ENCODE measurements around the gene ABAT.
"Not testable (repeated sequence)": the region's sequence is repeated elsewhere in the genome, so short reads cannot be mapped to it uniquely, and the experiment has no call there.

The ABAT gene

GRCh38 chr16:8686879-8687278 is 12.5 kb downstream of the ABAT start:
- Histone ChIP-seq H3K36me3 (ENCODE audit: control insufficient read depth, low read depth, low read length) (no peaks in the 10 kb centered on the region), H3K27ac (ENCODE audit: low read length) (no peak overlapping the region), H3K9ac (ENCODE audit: low read length) (no peak overlapping the region), H3K27me3 (ENCODE audit: control insufficient read depth, insufficient read depth, low read length) (no peaks in the 10 kb centered on the region), H3K4me1 (ENCODE audit: control insufficient read depth, low read depth, low read length) (peaks cover 9% of the 10 kb centered on the region), H3K4me3 (ENCODE audit: low read length) (no peak overlapping the region), H3K9me3 (ENCODE audit: control insufficient read depth, low read depth, low read length) (peaks cover 6% of the 10 kb centered on the region)

- Histone ChIP-seq H3K9me3 (ENCODE audit: control insufficient read depth, low read depth, low read length) (peaks cover 6% of the 10 kb centered on the region), H3K36me3 (ENCODE audit: control insufficient read depth, low read depth, low read length) (no peaks in the 10 kb centered on the region), H3K27ac (ENCODE audit: low read length) (no peak overlapping the region), H3K4me3 (ENCODE audit: low read length) (no peak overlapping the region), H3K27me3 (ENCODE audit: control insufficient read depth, insufficient read depth, low read length) (no peaks in the 10 kb centered on the region), H3K4me1 (ENCODE audit: control insufficient read depth, low read depth, low read length) (peaks cover 9% of the 10 kb centered on the region), H3K9ac (ENCODE audit: low read length) (no peak overlapping the region)
Measured at GRCh38 chr16:8689686-8690085, 15.3 kb downstream of the ABAT start.

DNA sequence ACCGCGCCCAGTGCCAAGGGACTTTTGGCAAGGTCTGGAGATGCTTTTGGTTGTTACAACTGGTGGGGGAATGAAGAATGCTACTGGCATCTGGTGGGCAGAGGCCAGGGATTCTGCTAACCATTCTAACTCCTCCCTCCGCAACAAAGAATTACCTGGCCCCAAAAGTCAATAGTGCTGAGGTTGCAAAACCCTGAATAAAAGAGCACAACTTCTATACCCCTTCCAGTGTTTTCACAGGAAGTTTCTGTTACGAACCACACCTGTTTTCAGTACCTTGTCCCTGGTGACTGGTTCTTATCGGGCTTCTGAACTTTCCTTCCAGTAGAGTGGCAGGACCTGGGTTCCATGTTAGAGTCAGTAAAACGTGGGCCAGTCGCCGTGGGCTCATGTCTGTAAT is 17.3 kb downstream of the ABAT start:
- no peaks in the 10 kb centered on the region for H3K27me3 ChIP-seq (ENCODE audit: control insufficient read depth, insufficient read depth, low read length)
- no peaks in the 10 kb centered on the region for H3K36me3 ChIP-seq (ENCODE audit: control insufficient read depth, low read depth, low read length)
- no peak overlapping the region for H3K9ac ChIP-seq (ENCODE audit: low read length)
- H3K4me3 ChIP-seq (ENCODE audit: low read length), result no peak overlapping the region
- no peak overlapping the region for H3K27ac ChIP-seq (ENCODE audit: low read length)
- peaks cover 6% of the 10 kb centered on the region for H3K9me3 ChIP-seq (ENCODE audit: control insufficient read depth, low read depth, low read length)
- H3K4me1 ChIP-seq (ENCODE audit: control insufficient read depth, low read depth, low read length), result no peaks in the 10 kb centered on the region

DNA sequence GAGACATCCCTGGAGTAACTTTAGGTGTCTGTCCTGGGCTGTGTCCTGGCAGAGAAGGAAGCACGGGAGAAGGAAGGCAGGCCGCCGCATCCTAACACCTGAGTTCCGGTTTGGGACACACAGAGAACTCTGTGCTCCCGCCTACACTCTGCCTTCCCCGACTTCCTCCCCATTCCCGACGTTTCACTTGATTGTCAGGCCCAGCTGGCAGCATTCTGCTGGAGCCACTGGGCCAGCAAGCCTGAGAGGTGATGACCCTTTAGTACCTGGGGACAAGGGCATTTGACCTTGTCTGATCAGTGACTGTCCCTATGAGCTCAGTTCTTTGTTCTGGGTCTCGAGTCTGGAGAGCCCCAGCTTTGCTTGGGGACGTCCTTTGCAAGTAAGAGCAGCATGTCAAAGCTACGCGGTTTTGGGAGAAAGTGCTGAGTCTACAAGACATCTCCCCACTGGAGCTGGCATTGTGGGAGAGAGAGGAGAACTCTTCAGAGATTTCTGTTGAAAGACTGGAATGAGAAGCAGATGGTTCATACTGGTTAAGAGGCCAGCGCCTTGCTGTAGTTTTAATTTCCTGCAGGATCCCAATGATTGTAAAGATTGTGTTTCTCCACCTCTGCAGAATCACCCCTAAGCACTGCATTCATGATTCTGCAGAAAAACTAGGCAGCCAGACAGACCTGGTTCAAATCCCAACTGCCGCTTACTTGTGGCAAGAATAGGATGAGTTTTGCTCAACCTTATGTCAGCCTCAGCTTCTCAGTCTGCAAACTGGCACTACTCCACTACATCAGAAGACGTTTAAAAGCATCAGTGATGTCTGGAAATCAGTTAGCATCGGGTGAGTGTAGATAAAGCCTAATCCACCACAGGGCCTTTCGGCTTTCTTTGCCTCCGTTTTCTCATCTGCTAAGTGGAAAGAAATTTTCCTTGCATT is 20.6 kb downstream of the ABAT start:
- Histone ChIP-seq H3K9me3 (ENCODE audit: control insufficient read depth, low read depth, low read length) (peaks cover under 1% of the 10 kb centered on the region), H3K36me3 (ENCODE audit: control insufficient read depth, low read depth, low read length) (no peaks in the 10 kb centered on the region), H3K4me3 (ENCODE audit: low read length) (no peak overlapping the region), H3K9ac (ENCODE audit: low read length) (no peak overlapping the region), H3K27me3 (ENCODE audit: control insufficient read depth, insufficient read depth, low read length) (no peaks in the 10 kb centered on the region), H3K27ac (ENCODE audit: low read length) (no peak overlapping the region), H3K4me1 (ENCODE audit: control insufficient read depth, low read depth, low read length) (no peaks in the 10 kb centered on the region)

DNA sequence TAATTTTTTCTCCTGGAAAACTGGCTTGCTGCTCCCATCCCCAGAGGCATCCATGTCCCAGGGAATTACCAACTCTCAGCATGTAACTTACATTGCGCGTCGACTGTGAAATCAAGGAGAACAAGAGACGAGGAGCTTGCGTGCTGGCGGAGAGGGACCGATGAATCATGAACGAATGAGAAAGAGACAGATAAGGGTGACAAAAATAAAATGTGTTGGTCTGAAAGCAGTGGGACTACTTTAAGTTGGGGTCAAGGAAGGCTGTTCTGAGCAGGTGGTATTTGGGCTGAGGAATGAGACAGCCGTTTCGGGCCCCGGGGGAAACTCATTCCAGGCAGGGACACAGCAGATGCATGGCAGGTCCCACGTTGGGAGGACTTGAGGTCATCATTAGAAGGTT is 22.5 kb downstream of the ABAT start:
- H3K9ac ChIP-seq (ENCODE audit: low read length), result no peak overlapping the region
- no peaks in the 10 kb centered on the region for H3K27me3 ChIP-seq (ENCODE audit: control insufficient read depth, insufficient read depth, low read length)
- no peaks in the 10 kb centered on the region for H3K9me3 ChIP-seq (ENCODE audit: control insufficient read depth, low read depth, low read length)
- no peak overlapping the region for H3K27ac ChIP-seq (ENCODE audit: low read length)
- no peaks in the 10 kb centered on the region for H3K4me1 ChIP-seq (ENCODE audit: control insufficient read depth, low read depth, low read length)
- no peaks in the 10 kb centered on the region for H3K36me3 ChIP-seq (ENCODE audit: control insufficient read depth, low read depth, low read length)
- no peak overlapping the region for H3K4me3 ChIP-seq (ENCODE audit: low read length)

DNA sequence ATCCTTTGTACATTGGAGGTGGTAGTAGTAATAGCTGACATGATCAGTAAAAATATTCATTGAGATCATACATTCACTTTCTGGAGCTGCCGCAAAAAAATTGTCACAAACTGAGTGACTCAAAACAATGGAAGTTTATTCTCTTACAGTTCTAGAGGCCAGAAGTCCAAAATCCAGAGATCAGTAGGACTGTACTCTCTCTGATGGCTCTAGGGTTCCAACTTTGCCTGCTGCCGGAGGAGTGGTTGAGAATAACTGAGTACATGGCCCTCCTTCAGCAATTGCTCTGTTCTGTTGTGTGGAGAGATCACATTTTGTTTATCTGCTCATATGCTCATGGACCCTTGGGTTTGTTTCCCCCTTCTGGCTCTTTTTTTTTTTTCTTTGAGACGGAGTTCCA is 23.5 kb downstream of the ABAT start:
- Histone ChIP-seq H3K27ac (ENCODE audit: low read length) (no peak overlapping the region), H3K36me3 (ENCODE audit: control insufficient read depth, low read depth, low read length) (no peaks in the 10 kb centered on the region), H3K9ac (ENCODE audit: low read length) (no peak overlapping the region), H3K27me3 (ENCODE audit: control insufficient read depth, insufficient read depth, low read length) (no peaks in the 10 kb centered on the region), H3K9me3 (ENCODE audit: control insufficient read depth, low read depth, low read length) (no peaks in the 10 kb centered on the region), H3K4me3 (ENCODE audit: low read length) (no peak overlapping the region), H3K4me1 (ENCODE audit: control insufficient read depth, low read depth, low read length) (no peaks in the 10 kb centered on the region)

GRCh38 chr16:8703693-8704092 is 29.3 kb downstream of the ABAT start:
- H3K9me3 ChIP-seq (ENCODE audit: control insufficient read depth, low read depth, low read length), result no peaks in the 10 kb centered on the region
- no peaks in the 10 kb centered on the region for H3K4me1 ChIP-seq (ENCODE audit: control insufficient read depth, low read depth, low read length)
- no peak overlapping the region for H3K9ac ChIP-seq (ENCODE audit: low read length)
- H3K4me3 ChIP-seq (ENCODE audit: low read length), result no peak overlapping the region
- H3K36me3 ChIP-seq (ENCODE audit: control insufficient read depth, low read depth, low read length), result no peaks in the 10 kb centered on the region
- H3K27ac ChIP-seq (ENCODE audit: low read length), result no peak overlapping the region
- no peaks in the 10 kb centered on the region for H3K27me3 ChIP-seq (ENCODE audit: control insufficient read depth, insufficient read depth, low read length)

DNA sequence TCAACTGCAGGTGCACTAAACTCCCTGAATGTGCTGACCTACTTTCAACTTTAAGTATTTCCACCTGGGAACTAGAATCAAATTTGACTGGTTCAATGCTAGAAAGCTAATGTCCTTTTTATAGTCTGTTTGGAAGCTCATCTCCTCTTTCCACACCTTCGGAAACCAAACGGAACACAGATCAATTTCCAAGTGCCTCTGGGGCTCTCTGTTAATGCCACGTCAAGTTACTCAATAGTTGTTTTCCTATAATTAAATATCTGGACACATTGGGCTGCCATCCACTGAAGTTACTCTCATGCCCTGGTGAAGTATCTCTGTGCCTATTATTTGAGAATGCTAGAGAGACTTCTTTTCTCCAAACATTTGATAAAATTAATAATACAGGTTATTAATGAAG is 29.7 kb downstream of the ABAT start:
- Histone ChIP-seq H3K27me3 (ENCODE audit: control insufficient read depth, insufficient read depth, low read length) (no peaks in the 10 kb centered on the region), H3K36me3 (ENCODE audit: control insufficient read depth, low read depth, low read length) (no peaks in the 10 kb centered on the region), H3K9me3 (ENCODE audit: control insufficient read depth, low read depth, low read length) (no peaks in the 10 kb centered on the region), H3K9ac (ENCODE audit: low read length) (no peak overlapping the region), H3K4me1 (ENCODE audit: control insufficient read depth, low read depth, low read length) (no peaks in the 10 kb centered on the region), H3K4me3 (ENCODE audit: low read length) (no peak overlapping the region), H3K27ac (ENCODE audit: low read length) (no peak overlapping the region)

- H3K4me1 ChIP-seq (ENCODE audit: control insufficient read depth, low read depth, low read length); H3K9ac ChIP-seq (ENCODE audit: low read length); H3K27me3 ChIP-seq (ENCODE audit: control insufficient read depth, insufficient read depth, low read length); H3K36me3 ChIP-seq (ENCODE audit: control insufficient read depth, low read depth, low read length); H3K9me3 ChIP-seq (ENCODE audit: control insufficient read depth, low read depth, low read length); H3K4me3 ChIP-seq (ENCODE audit: low read length); H3K27ac ChIP-seq (ENCODE audit: low read length): not testable (repeated sequence)
Measured at GRCh38 chr16:8705100-8705822, 30.8 kb downstream of the ABAT start.

GRCh38 chr16:8708536-8708935 is 34.1 kb downstream of the ABAT start:
- no peak overlapping the region for H3K9ac ChIP-seq (ENCODE audit: low read length)
- H3K27me3 ChIP-seq (ENCODE audit: control insufficient read depth, insufficient read depth, low read length), result no peaks in the 10 kb centered on the region
- no peaks in the 10 kb centered on the region for H3K9me3 ChIP-seq (ENCODE audit: control insufficient read depth, low read depth, low read length)
- peaks cover 11% of the 10 kb centered on the region for H3K4me1 ChIP-seq (ENCODE audit: control insufficient read depth, low read depth, low read length)
- H3K4me3 ChIP-seq (ENCODE audit: low read length), result no peak overlapping the region
- H3K27ac ChIP-seq (ENCODE audit: low read length), result no peak overlapping the region
- no peaks in the 10 kb centered on the region for H3K36me3 ChIP-seq (ENCODE audit: control insufficient read depth, low read depth, low read length)

DNA sequence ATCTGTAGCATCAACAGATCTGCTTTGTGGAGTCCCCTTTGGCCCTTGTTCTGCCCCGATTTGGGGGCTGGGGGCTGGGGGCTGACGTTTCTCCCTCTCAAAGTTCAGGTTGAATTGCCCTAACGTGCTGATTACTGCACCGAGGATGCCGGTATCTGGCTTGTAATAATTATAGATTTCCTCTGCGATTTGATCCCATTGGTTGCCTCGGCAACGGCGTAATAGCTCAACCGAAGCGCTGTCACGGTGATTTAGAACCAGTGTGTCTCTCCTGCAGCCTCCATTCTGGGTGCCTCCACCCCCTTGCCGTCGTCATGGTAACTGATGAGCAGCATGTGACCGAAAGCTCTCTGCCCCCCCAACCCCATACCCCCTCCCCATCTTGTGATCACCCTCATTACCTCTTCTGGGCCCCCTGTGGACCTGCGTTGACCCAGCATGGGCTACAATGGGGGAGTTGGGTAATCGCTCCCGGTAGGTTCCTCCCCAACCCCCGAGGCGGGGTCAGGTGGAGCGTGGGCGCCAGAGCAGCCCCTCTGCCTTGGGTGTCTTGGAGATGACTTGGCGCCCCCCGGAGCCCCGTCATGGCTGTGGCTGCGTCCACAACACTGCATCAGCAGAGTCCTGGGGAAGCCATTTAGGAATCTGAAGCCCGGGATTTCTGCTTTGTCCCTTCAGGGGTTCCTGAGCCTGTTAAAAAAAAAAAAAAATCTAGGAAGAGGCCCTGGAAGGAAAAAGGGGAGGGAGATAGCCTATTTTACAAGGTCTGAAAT is 38.4 kb downstream of the ABAT start:
- Histone ChIP-seq H3K36me3 (ENCODE audit: control insufficient read depth, low read depth, low read length) (no peaks in the 10 kb centered on the region), H3K9me3 (ENCODE audit: control insufficient read depth, low read depth, low read length) (no peaks in the 10 kb centered on the region), H3K27me3 (ENCODE audit: control insufficient read depth, insufficient read depth, low read length) (no peaks in the 10 kb centered on the region), H3K4me1 (ENCODE audit: control insufficient read depth, low read depth, low read length) (peaks cover 14% of the 10 kb centered on the region), H3K9ac (ENCODE audit: low read length) (peak overlapping the region; percentile 51), H3K4me3 (ENCODE audit: low read length) (peak overlapping the region; percentile 58), H3K27ac (ENCODE audit: low read length) (peak overlapping the region; percentile 30)

Measured in iPS-18a (cell line).